Stimulated activated CD4-positive, alpha-beta T cell treated with anti-CD3 and anti-CD28 coated beads, TNF-alpha, amount 100 ng/mL, for 1 hour (primary cell): ENCODE results near the gene UXS1.
A peak's percentile ranks its signal among the peaks of the same experiment; 100 is the strongest.

Source experiments
- DNase-seq, 3 donors: peaks; one replicate each; pipeline ENCODE4 v3.0.0-alpha.2; 2020; ENCODE audit warnings: low read depth in 3 of 3, low spot score in 1 of 3

The UXS1 gene

DNA sequence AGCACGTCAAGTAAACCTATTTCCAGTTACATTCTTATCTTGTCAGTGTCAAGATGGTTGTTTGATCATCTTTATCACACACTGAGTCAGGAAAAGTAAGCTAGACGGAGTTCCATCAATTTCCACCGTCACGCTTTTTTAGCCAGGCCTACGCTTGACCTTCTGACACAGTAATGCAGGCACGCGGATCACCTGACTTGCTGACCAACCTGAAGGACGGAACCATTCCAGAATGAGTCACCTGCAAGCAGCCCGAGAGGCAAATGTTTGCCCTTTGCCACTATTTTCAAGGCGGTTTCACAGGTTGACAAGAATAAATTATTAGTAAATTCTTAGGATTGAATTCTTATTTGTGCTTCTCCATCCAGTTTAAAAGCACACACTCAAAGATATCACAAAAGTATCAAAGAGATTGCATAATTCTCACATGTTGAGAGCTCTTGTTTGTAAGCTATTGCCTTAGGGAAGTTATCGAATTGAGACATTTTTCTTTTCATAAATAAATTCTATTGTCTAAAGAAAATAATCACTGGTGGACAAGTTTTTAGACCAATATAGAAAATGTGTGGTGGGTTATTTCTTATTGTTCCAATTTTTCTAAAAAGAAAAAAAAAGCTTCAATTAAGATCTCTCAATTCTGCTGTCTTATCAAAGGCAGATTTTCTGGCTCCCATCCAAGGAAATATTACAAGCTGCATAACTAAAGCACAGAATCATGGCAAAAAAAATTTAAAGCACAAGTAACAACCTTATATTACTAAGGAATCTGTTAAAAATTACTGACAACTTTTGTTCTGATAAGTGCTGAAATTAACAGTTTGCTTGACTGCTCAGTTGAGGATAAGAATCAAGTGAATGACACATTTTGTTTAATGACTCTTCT, 31.9 kb downstream of the UXS1 start:
- DNase-seq = no peak

DNA sequence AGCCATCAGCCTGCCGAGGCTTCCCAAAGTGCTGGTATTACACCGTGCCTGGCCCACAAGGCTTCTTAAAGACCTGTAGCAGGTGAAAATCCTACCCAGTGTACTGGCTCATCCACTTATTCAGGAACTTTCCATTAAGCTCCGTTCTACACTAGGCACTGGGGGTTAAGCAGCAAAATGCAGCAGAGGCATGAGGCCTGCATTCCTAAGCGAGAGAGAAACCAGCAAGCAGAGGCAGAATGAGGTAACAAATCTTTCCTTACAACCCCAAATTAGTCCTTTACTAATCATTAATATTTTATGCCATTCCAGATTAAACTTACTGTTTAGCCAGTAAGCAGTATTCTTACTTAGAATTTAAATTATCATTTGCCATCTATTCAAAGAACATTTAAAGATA, 32.8 kb downstream of the UXS1 start:
- DNase-seq = no peak

DNA sequence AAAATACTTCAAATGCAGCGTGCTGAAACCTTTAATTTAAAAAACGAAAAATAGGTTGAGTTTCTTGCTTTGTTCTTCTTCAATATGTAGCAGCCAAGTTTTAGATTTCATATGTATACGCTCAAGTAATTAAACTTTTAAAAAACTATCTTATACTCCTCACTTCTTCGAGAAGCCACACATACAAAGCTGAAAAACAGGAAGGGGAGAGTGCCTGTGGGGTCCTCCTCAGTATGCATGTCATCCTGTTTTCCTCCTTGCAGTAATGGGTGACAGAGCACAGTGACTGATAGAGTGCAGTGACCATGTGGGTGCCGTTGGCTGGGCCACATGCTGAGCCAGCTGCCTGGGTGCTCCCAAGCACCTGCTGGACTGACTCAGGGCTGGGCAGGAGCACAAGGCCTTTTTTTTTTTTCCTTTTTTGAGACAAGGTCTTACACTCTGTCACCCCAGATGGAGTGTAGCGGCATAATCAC, 33.3 kb downstream of the UXS1 start:
- no peak for DNase-seq

DNA sequence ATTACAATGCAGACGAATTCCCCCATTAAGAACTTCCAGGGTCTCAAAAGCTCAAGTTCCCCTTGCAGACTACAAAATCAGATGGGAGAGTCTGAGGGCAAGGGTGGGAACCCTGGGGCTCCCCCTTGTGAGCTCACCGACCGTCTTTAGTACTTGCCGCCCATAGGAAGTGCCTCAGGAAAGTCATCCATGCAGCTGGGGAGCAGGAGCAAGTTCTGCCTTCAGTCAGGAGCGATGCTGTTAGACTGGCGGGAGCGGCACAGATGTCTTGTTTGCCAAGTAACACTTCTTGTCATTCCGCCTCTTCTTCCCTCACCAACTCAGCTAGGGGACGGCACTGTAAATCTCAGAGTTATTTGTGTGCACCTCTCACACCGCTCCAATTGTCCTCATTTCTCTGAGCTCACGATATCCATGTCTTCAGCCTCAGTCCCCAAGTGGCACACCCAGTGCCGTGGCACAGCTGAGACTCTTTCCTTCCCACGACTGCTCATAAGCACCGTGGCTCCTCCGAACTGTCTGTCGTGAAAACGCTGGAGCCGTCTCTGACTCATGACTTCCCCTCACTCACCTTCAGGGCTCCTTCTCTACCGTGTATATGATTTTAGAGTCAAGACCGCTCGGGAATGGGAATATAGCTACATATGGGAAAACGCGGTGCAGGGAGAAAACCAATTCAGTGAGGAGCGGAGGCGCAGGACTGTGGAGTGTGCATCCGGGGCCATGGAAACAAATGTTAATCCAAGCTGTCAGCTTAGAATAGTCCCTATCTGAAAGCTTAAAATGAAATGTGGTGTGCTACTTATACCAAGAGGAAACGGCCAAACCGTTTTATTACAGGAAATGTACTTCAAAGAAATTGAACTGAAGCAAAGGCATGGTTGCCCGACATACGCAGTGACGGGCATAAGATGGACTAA, 34.0 kb downstream of the UXS1 start:
- peak; percentile 31 to 44 (median 35) for DNase-seq

DNA sequence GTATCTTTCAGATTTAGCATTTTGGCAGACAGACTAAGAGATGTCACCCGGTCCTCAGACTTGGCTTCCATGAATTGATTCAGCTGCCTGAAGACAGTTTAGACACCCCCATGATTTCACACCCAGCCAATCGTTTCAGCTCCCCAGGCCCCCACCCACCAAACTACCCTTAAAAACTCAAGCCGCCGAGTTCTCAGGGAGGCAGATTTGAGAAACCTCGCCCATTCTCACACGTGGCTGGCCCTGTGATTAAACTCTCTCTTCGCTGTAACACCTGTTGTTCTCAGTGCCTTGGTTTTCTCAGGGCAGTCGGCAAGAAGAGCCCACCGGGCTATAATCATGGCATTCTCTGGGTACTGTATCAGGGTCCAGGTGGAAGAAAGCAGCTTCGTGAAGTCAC, 35.2 kb downstream of the UXS1 start:
- DNase-seq = no peak

DNA sequence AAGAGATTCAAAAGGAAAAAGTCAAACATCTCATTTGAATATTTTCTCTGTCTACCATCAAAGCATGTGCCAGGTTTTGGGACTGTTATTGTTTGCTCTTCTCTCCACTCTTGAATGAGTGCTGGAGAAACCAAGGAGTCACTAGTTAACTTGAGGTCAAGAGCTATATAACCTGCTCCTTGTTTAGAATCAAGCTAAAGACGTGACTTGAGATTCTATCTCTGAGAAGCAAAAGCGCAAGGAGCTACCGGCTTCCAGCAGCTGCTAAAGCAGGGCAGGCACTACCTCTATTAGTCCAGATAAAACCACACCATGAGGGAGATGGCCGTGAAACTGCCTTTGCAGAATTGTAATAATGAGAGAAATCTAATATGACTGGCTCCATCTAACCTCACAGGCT, 36.0 kb downstream of the UXS1 start:
- no peak for DNase-seq

DNA sequence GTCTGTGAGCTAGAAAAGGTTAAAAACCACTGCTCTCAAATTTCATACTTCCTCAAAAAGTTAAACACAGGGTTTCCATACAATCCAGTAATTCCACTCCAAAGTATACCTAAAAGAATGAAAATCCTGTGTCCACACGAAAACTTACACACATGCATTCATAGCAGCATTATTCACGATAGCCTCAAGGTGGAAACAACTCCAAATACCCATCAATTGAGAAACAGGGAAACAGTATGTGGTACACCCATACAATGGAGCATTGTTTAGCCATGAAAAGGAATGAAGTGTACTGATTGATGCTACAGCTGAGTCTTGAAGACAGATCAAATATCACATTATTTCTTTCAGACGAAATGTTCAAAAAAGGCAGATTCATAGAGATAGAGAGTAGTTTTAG, 36.7 kb downstream of the UXS1 start:
- DNase-seq = no peak

DNA sequence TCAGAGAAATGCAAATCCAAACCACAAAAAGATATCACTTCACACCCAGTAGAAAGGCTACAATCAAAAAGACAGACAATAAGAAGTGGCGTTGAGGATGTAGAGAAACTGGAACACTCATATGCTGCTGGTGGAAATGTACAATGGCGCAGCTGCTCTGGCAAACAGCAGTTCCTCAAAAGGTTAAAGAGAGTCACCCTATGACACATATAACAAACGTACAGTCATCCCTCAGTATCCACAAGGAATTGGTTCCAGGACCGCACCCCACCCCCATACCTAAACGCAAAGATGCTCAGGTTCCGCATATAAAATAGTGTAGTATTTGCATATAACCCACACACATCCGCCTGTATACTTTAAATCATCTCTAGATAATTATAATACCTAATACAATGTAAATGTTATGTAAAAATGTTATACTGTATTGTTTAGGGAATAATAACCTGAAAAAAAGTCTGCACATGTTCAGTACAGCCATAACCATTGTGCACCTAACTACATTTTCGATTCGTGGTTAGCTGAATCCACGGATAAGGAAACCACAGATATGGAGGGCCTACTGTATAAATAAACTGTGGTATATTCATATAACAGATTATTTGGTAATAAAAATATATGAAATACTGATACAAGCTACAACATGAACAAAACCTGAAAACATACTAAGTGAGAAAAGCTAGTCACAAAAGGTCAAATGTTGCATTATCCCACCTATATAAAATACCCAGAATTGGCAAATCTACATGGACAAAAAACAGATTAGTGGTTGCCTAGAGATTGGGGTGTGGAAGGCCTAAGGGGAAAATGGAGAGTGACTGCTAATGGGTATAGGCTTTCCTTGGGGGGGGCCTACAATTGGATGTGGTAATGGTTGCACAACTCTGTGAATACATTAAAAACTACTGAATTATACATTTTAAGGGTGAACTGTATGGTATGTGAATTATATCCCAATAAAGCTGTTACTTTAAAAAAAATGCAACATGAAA, 37.5 kb downstream of the UXS1 start:
- no peak for DNase-seq

DNA sequence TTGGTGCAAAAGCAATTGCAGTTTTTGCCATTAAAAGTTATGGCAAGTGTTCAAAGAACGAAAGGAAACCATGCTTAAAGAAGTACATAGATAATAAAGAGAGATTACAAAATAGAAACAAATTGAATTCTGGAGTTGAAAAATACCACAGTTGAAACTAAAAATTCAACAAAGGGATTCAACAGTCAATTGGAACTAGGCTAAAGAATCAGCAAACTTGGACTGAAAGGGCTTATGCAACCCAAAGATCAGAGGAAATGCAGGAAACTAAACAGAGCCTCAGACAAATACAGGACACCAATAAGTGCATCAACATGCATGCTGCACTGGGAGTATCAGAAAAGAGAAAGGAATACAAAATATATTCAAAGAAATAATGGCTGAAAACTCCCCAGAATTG, 40.3 kb downstream of the UXS1 start:
- no peak for DNase-seq

DNA sequence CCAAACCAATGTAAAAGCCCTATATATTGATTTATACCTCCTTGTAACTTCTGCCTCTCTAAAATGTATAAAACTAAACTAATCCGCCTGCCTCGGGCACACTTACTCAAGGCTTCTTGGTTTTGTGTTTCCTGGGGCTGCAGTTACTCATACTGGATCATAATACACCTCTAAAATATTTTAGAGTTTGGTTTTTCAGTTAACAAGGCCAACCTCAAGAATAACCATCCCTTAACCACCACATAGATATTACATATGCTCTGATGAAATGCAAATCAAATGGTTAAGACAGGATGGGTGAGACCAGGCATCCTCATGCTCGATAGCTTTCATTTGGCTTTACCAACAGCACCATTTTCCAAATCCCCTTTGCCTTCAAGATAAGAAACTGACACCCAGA, 46.4 kb downstream of the UXS1 start:
- no peak for DNase-seq

DNA sequence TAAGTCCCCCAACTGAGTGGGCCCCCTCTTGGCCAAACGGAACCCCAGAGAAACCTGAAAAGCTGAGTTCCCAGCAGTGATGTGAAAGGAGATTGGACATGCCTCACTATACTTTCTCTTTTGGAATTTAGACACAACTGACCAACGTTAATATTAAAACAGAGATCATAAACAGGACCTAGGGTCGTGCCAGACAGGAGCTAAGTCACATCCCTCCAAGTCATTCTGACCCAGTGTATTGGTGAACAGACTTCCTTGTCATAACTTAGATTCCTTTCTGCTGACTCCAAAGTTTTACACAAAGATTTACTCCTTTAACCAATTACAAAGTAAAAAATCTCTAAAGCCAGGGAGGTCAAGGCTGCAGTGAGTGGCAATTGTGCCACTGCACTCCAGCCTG, 46.9 kb downstream of the UXS1 start:
- DNase-seq = no peak

DNA sequence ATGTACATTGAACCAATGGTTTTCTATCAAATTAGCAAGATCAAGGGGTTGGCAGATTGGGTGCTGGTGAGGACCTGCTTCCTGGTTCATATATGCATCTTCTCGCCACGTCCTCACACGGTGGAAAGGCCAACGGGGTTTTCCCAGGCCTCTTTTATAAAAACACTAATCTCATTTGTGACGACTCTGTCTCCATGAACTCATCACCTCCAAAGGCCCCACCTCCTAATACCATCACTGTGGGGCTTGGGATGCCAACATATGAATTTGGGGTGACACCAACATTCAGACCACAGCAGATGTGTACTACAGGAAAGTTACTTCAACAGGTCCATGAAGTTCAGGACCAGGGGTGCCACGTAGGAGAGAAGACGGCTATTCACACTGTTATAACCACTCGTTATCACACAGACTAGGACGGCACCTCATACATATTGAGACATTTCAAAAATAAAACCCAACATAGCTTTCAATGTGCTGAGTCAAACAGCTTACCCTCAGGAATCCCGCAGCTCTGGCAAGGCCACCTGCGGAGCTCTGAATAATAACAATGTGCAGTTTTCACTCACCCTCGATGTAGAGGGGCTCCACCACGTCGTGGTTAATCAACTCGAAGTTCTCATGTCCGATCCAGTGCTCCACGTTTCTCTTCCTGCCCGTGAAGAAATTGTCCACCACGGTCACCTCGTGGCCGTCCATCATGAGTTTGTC, 49.3 kb downstream of the UXS1 start:
- DNase-seq = peak in 1 of 3 donors; percentile 13

DNA sequence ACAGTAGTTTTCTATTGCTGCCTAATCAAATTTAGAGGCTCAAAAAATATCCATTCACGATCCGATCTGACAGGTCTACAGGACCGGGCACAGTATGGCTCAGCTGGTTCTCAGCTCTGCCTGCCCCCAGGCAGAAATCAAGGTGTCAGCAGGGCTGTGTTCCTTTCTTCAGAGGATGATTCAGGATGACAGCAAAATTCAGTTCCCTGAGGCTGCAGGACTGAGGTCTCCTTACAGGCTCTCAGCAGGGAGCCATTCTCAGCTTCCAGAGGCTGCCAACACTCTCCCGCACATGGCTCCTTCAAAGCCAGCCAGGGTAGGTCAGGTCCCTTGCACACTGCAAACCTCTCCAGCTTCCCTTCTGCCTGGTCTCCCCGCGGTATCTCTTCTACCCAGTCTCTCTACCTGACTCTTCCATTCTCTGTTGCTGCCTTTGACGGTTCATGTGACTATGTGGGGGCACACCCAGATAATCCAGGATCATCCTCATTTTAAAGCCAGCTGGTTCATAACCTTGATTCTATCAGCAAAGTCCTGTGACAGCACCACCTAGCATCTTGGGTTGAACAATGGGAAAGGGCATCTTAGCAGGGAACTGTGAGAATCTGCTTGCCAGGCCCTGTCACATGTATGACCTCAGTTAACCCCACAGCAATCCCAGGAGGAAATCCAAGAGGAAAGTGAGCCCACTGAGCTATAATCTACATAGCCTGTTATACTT, 50.4 kb downstream of the UXS1 start:
- no peak for DNase-seq

DNA sequence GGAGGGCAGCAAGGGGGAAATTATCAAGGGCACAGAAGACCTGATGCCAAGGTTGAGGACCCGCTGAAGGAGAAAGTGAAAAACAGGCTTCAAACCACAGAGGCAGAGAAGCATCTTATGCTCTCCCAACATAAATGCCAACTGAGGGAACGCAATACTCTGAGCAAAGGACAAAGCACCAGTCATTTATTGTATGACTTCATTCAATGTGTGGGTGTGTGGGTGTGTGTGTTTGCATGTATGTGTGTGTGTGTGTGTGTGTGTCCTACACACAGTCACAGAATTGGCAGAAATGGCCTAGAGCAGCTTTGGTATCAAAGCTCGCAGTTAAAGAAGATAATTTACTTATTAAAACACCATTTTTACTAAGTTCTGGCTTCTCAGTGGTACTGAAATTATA, 51.4 kb downstream of the UXS1 start:
- no peak for DNase-seq

DNA sequence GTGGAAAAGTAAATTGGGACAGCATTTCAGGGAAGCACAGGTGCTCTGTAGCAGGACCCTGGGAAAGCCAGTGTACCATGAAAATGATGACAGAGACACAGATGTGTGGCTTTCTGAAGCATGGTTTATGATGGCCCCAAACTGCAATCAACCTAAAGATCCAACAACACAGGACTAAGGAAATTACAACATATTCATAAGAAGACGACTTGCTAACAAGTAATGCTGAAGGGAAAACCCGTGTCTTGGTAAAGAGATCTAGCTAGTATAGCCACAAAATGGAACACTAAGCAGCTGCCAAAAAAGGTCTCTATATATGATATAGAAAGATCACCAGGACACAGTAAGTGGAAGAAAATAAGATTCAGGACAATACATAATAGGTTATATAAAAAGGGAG, 53.2 kb downstream of the UXS1 start:
- no peak for DNase-seq

DNA sequence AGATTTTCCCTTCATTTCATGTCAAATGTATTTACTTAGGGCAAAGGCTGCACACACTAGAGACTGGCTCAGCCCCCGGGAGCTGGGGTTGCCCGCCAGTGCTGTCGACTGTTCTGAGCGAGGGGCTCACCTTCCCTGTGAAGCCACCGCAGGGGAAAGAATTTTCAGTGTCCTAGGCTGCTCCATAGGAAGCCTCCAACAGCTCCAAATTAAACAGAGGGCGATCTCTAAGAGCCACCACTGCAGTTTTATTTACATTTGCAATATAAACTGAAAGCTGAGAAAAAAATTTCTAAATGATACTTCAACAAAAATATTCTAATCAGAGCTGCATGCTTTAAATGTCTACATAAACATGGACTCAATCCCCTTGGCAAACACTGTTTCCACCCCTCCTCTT, 54.0 kb downstream of the UXS1 start:
- no peak for DNase-seq

DNA sequence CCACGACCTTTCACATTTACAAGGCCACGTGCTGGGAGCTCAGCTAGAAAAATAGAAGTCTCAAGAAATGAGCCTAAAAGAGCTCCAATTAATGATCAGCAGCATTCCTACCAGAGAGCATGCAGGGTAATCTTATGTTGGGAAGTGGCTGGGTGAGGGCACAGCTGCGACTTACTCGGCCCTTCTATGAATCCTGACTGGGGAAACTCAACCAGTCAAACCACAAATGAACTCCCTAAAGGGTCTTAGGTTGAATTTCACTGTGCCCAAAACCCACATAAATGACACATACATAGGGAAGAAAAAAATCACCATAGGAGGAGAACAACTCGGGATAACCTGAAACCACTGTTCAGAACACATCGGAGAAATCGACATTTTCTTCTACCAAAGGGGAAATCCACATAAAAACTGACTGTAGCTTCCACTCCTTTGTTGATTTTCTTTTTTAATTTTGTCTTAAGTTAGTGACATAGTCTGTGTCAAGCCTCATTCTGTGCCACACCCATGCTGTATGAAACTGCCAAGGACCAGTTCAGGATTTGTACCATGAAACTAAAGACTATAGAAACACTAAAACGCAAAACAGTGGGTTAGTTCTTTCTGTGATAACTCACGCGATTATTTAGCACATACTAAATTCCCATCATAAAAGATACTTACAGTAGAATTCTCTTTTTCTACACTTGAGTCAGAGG, 54.7 kb downstream of the UXS1 start:
- DNase-seq = no peak

DNA sequence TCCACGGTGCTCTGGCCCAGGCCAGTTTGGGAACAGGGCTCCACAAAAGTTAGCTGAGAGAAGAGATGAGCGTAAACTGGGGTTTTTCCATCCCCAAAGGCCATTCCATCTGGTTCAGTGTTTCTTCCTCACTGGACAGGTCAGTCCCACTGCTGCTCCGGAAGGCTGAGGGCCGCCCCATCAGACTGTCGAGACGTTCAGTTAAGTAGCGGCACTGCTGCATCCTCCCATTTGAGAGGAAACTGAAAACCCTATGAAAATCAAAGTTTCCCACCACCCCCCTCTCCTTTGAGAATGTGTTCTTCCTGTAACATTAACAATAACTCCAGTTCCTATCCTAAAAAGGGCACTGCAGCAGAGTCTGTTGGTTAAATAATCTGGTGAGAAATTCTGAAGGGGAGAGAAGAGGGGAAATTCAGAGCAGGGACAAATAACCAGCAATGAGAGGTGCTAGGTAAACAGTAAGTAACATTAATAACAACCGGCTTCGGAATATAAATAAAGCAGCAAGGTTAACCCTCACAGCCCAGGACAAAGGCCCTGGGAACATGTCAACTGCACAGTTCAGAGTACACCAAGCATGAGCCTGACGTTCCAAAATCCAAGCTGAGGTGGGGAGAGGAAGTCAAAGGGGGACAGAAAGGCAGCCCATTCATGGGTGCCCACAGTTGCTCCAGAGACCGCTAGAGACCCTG, 55.4 kb downstream of the UXS1 start:
- no peak for DNase-seq
